ENCODE measurements around the gene JAKMIP1. TPM values are rescaled to one million over a fixed set of nuclear protein-coding genes. Genes with fewer than 3 reads are reported as not detected.
A peak's percentile ranks its signal among the peaks of the same experiment; 100 is the strongest.

Gene JAKMIP1
- total and polyA plus RNA-seq, 4 donors = 0.08 to 0.50 (median 0.22) TPM

- intact Hi-C loops (cut with DNase I) = no loop called here
- no peak for ATAC-seq (ENCODE audit: low FRiP score)
Measured at GRCh38 chr4:6124386-6125102, 75.8 kb downstream of the JAKMIP1 start.

DNA sequence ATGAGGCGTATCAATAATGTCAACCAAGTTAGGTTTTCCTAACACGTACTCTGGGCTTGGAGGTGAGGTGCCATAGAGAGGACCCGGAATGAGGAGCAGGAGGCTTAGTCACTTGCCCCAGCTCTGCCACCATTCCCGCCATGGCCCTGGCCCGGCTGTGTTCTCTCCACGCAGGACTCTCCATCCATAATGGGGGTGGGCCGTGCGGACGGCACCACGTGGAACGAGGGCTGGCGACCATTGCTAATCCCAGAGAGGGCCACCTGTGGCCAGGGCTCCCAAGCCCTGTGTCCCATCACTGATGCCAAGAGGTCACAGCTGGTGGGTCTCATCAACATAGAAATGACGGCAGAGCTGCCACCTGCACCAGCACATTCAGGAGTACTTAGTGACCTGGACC is 76.4 kb downstream of the JAKMIP1 start:
- no peaks in the 10 kb centered on the region for H3K4me1 ChIP-seq (ENCODE audit: control insufficient read depth in 1 of 2, insufficient read depth in 2 of 2, low read length in 2 of 2)
- ATAC-seq (ENCODE audit: low FRiP score) (no peak), DNase-seq (no peak)
- no peaks in the 10 kb centered on the region for H3K36me3 ChIP-seq (ENCODE audit: control insufficient read depth in 1 of 2, insufficient read depth in 2 of 2, low read length in 1 of 2)
- intact Hi-C loops (cut with DNase I) = no loop called here
- H3K4me3 ChIP-seq (ENCODE audit: low read length in 2 of 2) = no peak overlapping the region
- 91 to 93% methylated on average over 13 of the region's 13 CpGs for WGBS, 2 donors
- H3K27ac ChIP-seq (ENCODE audit: low read depth in 1 of 2, low read length in 2 of 2) = no peak overlapping the region
- H3K9me3 ChIP-seq (ENCODE audit: control insufficient read depth, low read length) = no peaks in the 10 kb centered on the region
- H3K27me3 ChIP-seq (ENCODE audit: control insufficient read depth in 1 of 2, insufficient read depth in 2 of 2, low read length in 1 of 2) = no peaks in the 10 kb centered on the region

More at GRCh38 chr4:6124386-6125102, 75.8 kb downstream of the JAKMIP1 start:
- Histone ChIP-seq H3K4me3 (ENCODE audit: low read length in 2 of 2) (no peak overlapping the region), H3K36me3 (ENCODE audit: control insufficient read depth in 1 of 2, insufficient read depth in 2 of 2, low read length in 1 of 2) (no peaks in the 10 kb centered on the region), H3K9me3 (ENCODE audit: control insufficient read depth, low read length) (no peaks in the 10 kb centered on the region), H3K4me1 (ENCODE audit: control insufficient read depth in 1 of 2, insufficient read depth in 2 of 2, low read length in 2 of 2) (no peaks in the 10 kb centered on the region), H3K27me3 (ENCODE audit: control insufficient read depth in 1 of 2, insufficient read depth in 2 of 2, low read length in 1 of 2) (no peaks in the 10 kb centered on the region), H3K27ac (ENCODE audit: low read depth in 1 of 2, low read length in 2 of 2) (no peak overlapping the region)
- DNase-seq = no peak
- 91 to 93% methylated on average over 6 of the region's 6 CpGs for WGBS, 2 donors

- WGBS, 2 donors = 77 to 82% methylated on average over 2 of the region's 2 CpGs
- no peak overlapping the region for H3K4me3 ChIP-seq (ENCODE audit: low read length in 2 of 2)
- no peaks in the 10 kb centered on the region for H3K27me3 ChIP-seq (ENCODE audit: control insufficient read depth in 1 of 2, insufficient read depth in 2 of 2, low read length in 1 of 2)
- intact Hi-C loops (cut with DNase I) = no loop called here
- H3K36me3 ChIP-seq (ENCODE audit: control insufficient read depth in 1 of 2, insufficient read depth in 2 of 2, low read length in 1 of 2) = no peaks in the 10 kb centered on the region
- DNase-seq (no peak), ATAC-seq (ENCODE audit: low FRiP score) (no peak)
- no peak overlapping the region for H3K27ac ChIP-seq (ENCODE audit: low read depth in 1 of 2, low read length in 2 of 2)
- no peaks in the 10 kb centered on the region for H3K4me1 ChIP-seq (ENCODE audit: control insufficient read depth in 1 of 2, insufficient read depth in 2 of 2, low read length in 2 of 2)
- H3K9me3 ChIP-seq (ENCODE audit: control insufficient read depth, low read length) = no peaks in the 10 kb centered on the region
Measured at GRCh38 chr4:6123541-6123940, 76.8 kb downstream of the JAKMIP1 start.

DNA sequence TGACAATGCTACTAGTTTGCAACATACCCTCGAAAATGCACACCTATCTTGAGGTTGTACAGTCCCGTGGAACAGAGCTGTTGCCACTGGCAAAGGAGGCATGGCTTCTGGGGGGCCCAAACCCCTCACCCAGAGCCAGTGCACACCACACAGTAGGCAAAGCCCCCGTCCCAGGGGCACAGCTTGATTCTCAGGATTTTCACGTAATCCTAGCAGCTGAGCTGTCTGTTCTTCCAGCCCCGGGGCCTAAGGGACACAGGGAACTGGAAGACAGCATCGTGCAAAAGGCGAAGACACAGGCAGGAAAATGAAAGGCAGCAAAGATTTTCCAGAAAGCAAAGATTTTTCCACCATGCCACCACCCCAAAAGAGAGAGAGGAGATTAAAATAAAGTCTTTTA is 77.2 kb downstream of the JAKMIP1 start:
- no peaks in the 10 kb centered on the region for H3K4me1 ChIP-seq (ENCODE audit: control insufficient read depth in 1 of 2, insufficient read depth in 2 of 2, low read length in 2 of 2)
- no peaks in the 10 kb centered on the region for H3K36me3 ChIP-seq (ENCODE audit: control insufficient read depth in 1 of 2, insufficient read depth in 2 of 2, low read length in 1 of 2)
- no peak overlapping the region for H3K4me3 ChIP-seq (ENCODE audit: low read length in 2 of 2)
- H3K27ac ChIP-seq (ENCODE audit: low read depth in 1 of 2, low read length in 2 of 2) = no peak overlapping the region
- H3K9me3 ChIP-seq (ENCODE audit: control insufficient read depth, low read length) = no peaks in the 10 kb centered on the region
- intact Hi-C loops (cut with DNase I) = no loop called here
- WGBS, 2 donors = 71 to 72% methylated on average over 7 of the region's 7 CpGs
- H3K27me3 ChIP-seq (ENCODE audit: control insufficient read depth in 1 of 2, insufficient read depth in 2 of 2, low read length in 1 of 2) = no peaks in the 10 kb centered on the region
- no peak for DNase-seq
- ATAC-seq (ENCODE audit: low FRiP score) = no peak

GRCh38 chr4:6122496-6122895 is 77.9 kb downstream of the JAKMIP1 start:
- 56 to 61% methylated on average over 6 of the region's 6 CpGs for WGBS, 2 donors

DNA sequence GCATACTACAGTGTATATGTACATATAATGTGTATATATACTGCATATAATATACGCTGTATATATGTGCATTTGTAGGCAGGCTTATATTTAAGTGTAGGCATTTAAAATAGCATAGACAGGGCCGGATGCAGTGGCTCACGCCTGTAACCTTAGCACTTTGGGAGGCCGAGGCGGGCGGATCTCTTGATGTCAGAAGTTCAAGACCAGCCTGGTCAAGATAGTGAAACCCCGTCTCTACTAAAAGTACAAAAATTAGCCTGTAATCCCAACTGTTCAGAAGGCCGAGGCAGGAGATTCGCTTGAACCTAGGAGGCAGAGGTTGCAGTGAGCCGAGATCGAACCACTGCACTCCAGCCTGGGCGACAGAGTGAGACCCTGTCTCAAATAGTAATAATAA is 78.4 kb downstream of the JAKMIP1 start:
- Histone ChIP-seq H3K27me3 (ENCODE audit: control insufficient read depth in 1 of 2, insufficient read depth in 2 of 2, low read length in 1 of 2) (no peaks in the 10 kb centered on the region), H3K9me3 (ENCODE audit: control insufficient read depth, low read length) (no peaks in the 10 kb centered on the region), H3K36me3 (ENCODE audit: control insufficient read depth in 1 of 2, insufficient read depth in 2 of 2, low read length in 1 of 2) (no peaks in the 10 kb centered on the region), H3K4me1 (ENCODE audit: control insufficient read depth in 1 of 2, insufficient read depth in 2 of 2, low read length in 2 of 2) (no peaks in the 10 kb centered on the region), H3K4me3 (ENCODE audit: low read length in 2 of 2) (no peak overlapping the region), H3K27ac (ENCODE audit: low read depth in 1 of 2, low read length in 2 of 2) (no peak overlapping the region)
- WGBS, 2 donors = 90 to 92% methylated on average over 12 of the region's 12 CpGs
- no peak for ATAC-seq (ENCODE audit: low FRiP score)
- intact Hi-C loops (cut with DNase I) = no loop called here
- no peak for DNase-seq

More at GRCh38 chr4:6122496-6122895, 77.9 kb downstream of the JAKMIP1 start:
- Histone ChIP-seq H3K27me3 (ENCODE audit: control insufficient read depth in 1 of 2, insufficient read depth in 2 of 2, low read length in 1 of 2) (no peaks in the 10 kb centered on the region), H3K4me3 (ENCODE audit: low read length in 2 of 2) (no peak overlapping the region), H3K27ac (ENCODE audit: low read depth in 1 of 2, low read length in 2 of 2) (no peak overlapping the region), H3K9me3 (ENCODE audit: control insufficient read depth, low read length) (no peaks in the 10 kb centered on the region), H3K36me3 (ENCODE audit: control insufficient read depth in 1 of 2, insufficient read depth in 2 of 2, low read length in 1 of 2) (no peaks in the 10 kb centered on the region), H3K4me1 (ENCODE audit: control insufficient read depth in 1 of 2, insufficient read depth in 2 of 2, low read length in 2 of 2) (no peaks in the 10 kb centered on the region)
- ATAC-seq (ENCODE audit: low FRiP score) = no peak
- DNase-seq = peak in 1 of 2 donors; percentile 57
- intact Hi-C loops (cut with DNase I) = no loop called here

DNA sequence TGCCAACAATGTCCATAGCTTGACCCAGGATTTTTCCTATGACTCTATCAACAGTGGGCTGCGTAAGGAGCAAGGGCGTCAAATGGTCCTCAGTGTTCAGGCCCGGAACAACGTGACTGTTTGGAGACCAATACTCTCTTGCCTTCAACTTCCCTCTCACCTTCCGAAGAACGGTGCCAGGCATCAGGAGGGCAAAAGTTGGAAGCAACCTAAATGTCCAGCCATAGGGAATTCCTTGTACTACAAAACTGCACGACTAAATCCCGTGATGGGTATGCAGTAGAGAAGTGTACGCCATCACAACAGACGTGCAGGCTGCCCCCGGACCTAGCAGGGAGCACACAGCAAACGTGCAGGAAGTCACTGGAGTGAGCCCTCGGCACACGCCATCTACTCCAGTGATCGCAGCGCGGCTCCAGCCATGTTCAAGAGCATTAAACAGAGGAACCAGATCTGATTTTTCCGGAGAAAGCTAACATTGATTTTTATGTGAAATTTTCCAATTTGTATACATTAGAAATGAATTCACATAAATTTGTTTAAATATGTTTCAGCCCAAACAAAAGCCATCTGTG is 79.0 kb downstream of the JAKMIP1 start:
- ATAC-seq (ENCODE audit: low FRiP score) (no peak), DNase-seq (peak in 1 of 2 donors; percentile 57)
- no peak overlapping the region for H3K27ac ChIP-seq (ENCODE audit: low read depth in 1 of 2, low read length in 2 of 2)
- no peaks in the 10 kb centered on the region for H3K9me3 ChIP-seq (ENCODE audit: control insufficient read depth, low read length)
- H3K4me3 ChIP-seq (ENCODE audit: low read length in 2 of 2) = no peak overlapping the region
- H3K4me1 ChIP-seq (ENCODE audit: control insufficient read depth in 1 of 2, insufficient read depth in 2 of 2, low read length in 2 of 2) = no peaks in the 10 kb centered on the region
- intact Hi-C loops (cut with DNase I) = no loop called here
- WGBS, 2 donors = 88% methylated on average over 18 of the region's 18 CpGs
- no peaks in the 10 kb centered on the region for H3K27me3 ChIP-seq (ENCODE audit: control insufficient read depth in 1 of 2, insufficient read depth in 2 of 2, low read length in 1 of 2)
- H3K36me3 ChIP-seq (ENCODE audit: control insufficient read depth in 1 of 2, insufficient read depth in 2 of 2, low read length in 1 of 2) = no peaks in the 10 kb centered on the region

DNA sequence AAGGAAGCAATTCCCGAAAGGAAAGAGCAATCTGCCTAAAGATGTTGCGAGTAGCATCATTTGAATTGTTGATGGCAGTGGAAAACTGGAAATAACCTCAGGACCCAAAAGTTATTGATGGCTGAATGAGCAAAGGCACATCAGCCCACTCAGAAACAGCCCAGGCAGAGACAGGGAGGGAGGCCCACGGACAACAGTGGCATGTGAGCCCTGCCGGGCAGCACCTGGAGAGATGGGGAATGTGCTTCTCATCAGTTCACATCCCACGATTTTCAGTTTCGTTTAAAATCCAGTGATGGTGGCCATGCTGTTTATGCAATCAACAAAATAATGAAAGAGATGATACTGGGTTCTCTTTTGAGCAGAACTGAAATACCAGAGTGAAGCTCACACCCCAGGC is 80.0 kb downstream of the JAKMIP1 start:
- Histone ChIP-seq H3K4me1 (ENCODE audit: control insufficient read depth in 1 of 2, insufficient read depth in 2 of 2, low read length in 2 of 2) (no peaks in the 10 kb centered on the region), H3K9me3 (ENCODE audit: control insufficient read depth, low read length) (no peaks in the 10 kb centered on the region), H3K36me3 (ENCODE audit: control insufficient read depth in 1 of 2, insufficient read depth in 2 of 2, low read length in 1 of 2) (no peaks in the 10 kb centered on the region), H3K27ac (ENCODE audit: low read depth in 1 of 2, low read length in 2 of 2) (no peak overlapping the region), H3K4me3 (ENCODE audit: low read length in 2 of 2) (no peak overlapping the region), H3K27me3 (ENCODE audit: control insufficient read depth in 1 of 2, insufficient read depth in 2 of 2, low read length in 1 of 2) (no peaks in the 10 kb centered on the region)
- 69 to 73% methylated on average over 6 of the region's 6 CpGs for WGBS, 2 donors
- intact Hi-C loops (cut with DNase I) = no loop called here
- no peak for DNase-seq
- ATAC-seq (ENCODE audit: low FRiP score) = no peak

GRCh38 chr4:6119507-6120020 is 80.8 kb downstream of the JAKMIP1 start:
- H3K27ac ChIP-seq (ENCODE audit: low read depth in 1 of 2, low read length in 2 of 2) = no peak overlapping the region
- H3K27me3 ChIP-seq (ENCODE audit: control insufficient read depth in 1 of 2, insufficient read depth in 2 of 2, low read length in 1 of 2) = no peaks in the 10 kb centered on the region
- 57 to 58% methylated on average over 5 of the region's 5 CpGs for WGBS, 2 donors
- H3K4me3 ChIP-seq (ENCODE audit: low read length in 2 of 2) = no peak overlapping the region
- H3K9me3 ChIP-seq (ENCODE audit: control insufficient read depth, low read length) = no peaks in the 10 kb centered on the region
- no peaks in the 10 kb centered on the region for H3K36me3 ChIP-seq (ENCODE audit: control insufficient read depth in 1 of 2, insufficient read depth in 2 of 2, low read length in 1 of 2)
- no peaks in the 10 kb centered on the region for H3K4me1 ChIP-seq (ENCODE audit: control insufficient read depth in 1 of 2, insufficient read depth in 2 of 2, low read length in 2 of 2)
- peak in 1 of 2 donors; percentile 40 for DNase-seq
- intact Hi-C loops (cut with DNase I) = no loop called here
- no peak for ATAC-seq (ENCODE audit: low FRiP score)

Data from aorta (tissue), 5 donors.